Calu3 (cell line): ENCODE data around the gene TMEM150C. TPM values are rescaled to one million over a fixed set of nuclear protein-coding genes. Genes with fewer than 3 reads are reported as not detected.

Experiments used
- Bru-seq: library from RNA; stranded (reverse); fragments of 400-500 nt; gene quantifications from one replicate; lab custom pipeline; 2021; lab: Mats Ljungman, UMichigan
- BruChase-seq, 2 experiments: library from RNA; stranded (reverse); fragments of 400-500 nt; gene quantifications; one replicate each; lab custom pipeline; 2021; lab: Mats Ljungman, UMichigan
- BruUV-seq: library from RNA; stranded (reverse); fragments of 400-500 nt; replicated peaks from 2 replicates; lab custom pipeline; 2021; lab: Mats Ljungman, UMichigan
- CTCF ChIA-PET: fragments of 300-600 bp; sonication (Branson Sonifier 250); formaldehyde crosslinking; loops from one replicate; lab custom pipeline; 2022; ENCODE audit warnings: antibody characterized with exemption; lab: Charles Lee
- DNase-seq: peaks from one replicate; pipeline ENCODE4 v3.0.0; 2022
- H3K27ac Mint-ChIP-seq: one replicate; pipeline ENCODE4 v1.8.0; 2022; ENCODE audit warnings: mixed read lengths; ENCODE audit not compliant: unreplicated experiment
- H3K27me3 Mint-ChIP-seq: one replicate; pipeline ENCODE4 v1.8.0; 2022; ENCODE audit warnings: mixed read lengths; ENCODE audit not compliant: unreplicated experiment
- H3K36me3 Mint-ChIP-seq: one replicate; pipeline ENCODE4 v1.8.0; 2022; ENCODE audit warnings: mild to moderate bottlenecking, moderate library complexity, mixed read lengths; ENCODE audit not compliant: insufficient read depth, unreplicated experiment
- H3K4me1 Mint-ChIP-seq: one replicate; pipeline ENCODE4 v1.8.0; 2022; ENCODE audit warnings: mild to moderate bottlenecking, low read depth, mixed read lengths; ENCODE audit not compliant: unreplicated experiment
- H3K4me3 Mint-ChIP-seq: one replicate; pipeline ENCODE4 v1.8.0; 2022; ENCODE audit warnings: mild to moderate bottlenecking, low read depth, moderate library complexity, mixed read lengths; ENCODE audit not compliant: unreplicated experiment
- H3K9me3 Mint-ChIP-seq: one replicate; pipeline ENCODE4 v1.8.0; 2022; ENCODE audit warnings: low read depth, mixed read lengths; ENCODE audit not compliant: unreplicated experiment
- CTCF ChIP-seq: fragments of 200-600 bp; IDR thresholded peaks from one replicate; pipeline ENCODE4 v1.8.0; 2022; ENCODE audit warnings: antibody characterized with exemption; ENCODE audit not compliant: unreplicated experiment
- intact Hi-C: fragments of 100-400 bp; cut with micrococcal nuclease; formaldehyde crosslinking; loops from one replicate; pipeline ENCODE4 v1.10.0; 2022; ENCODE audit not compliant: unreplicated experiment
- long read RNA-seq: library from polyadenylated mRNA; stranded (forward); transcript quantifications from one replicate; pipeline ENCODE4 v2.0.0, GENCODE V29; 2022
- total RNA-seq: library from RNA; stranded (reverse); gene quantifications from 2 replicates; pipeline ENCODE4 v1.2.3, GENCODE V29; 2022

The TMEM150C gene
- total RNA-seq (0.98 and 1.4 TPM in 2 replicates), Bru-seq, nascent RNA (percentile 26 among the genes with signal in this experiment), BruChase-seq, experiment 1, labeled RNA remaining after a 6-hour chase (percentile 27 among the genes with signal in this experiment), BruChase-seq, experiment 2, labeled RNA remaining after a 2-hour chase (percentile 28 among the genes with signal in this experiment)
- long read RNA-seq, partial matches to known transcripts, result 0 of 1 reads
- long read RNA-seq, other reads (novel, unspliced or antisense), result 1 of 1 reads

GRCh38 chr4:82561786-82562563 is at the start of gene TMEM150C:
Gene TMEM150C, minus strand, starts transcription at chr4:82561988. Its CDS starts 57,331 bp downstream, at chr4:82504657.
- Mint-ChIP-seq H3K27me3 (peaks cover 18% of the 10 kb centered on the region), H3K27ac (peak within 1 kb of the TSS; percentile 12), H3K36me3 (peaks cover 14% of the 10 kb centered on the region), H3K4me3 (peak within 1 kb of the TSS; percentile 69), H3K9me3 (no peaks in the 10 kb centered on the region), H3K4me1 (no peaks in the 10 kb centered on the region)
- CTCF ChIA-PET, result no interaction called here
- no peak for TF ChIP-seq CTCF
- intact Hi-C loops, result no loop called here
- DNase-seq, result peak; percentile 25
- BruUV-seq, result no TSS peak

GRCh38 chr4:82611527-82611926 is 49.7 kb upstream of the TMEM150C start:
- no peak for DNase-seq
- no peaks in the 10 kb centered on the region for H3K9me3 Mint-ChIP-seq
- H3K27me3 Mint-ChIP-seq, result no peaks in the 10 kb centered on the region
- no peaks in the 10 kb centered on the region for H3K4me1 Mint-ChIP-seq
- H3K27ac Mint-ChIP-seq, result no peak overlapping the region
- no peak for TF ChIP-seq CTCF
- intact Hi-C loops, result no loop called here
- BruUV-seq, result no TSS peak
- CTCF ChIA-PET, result no interaction called here
- no peak overlapping the region for H3K4me3 Mint-ChIP-seq
- no peaks in the 10 kb centered on the region for H3K36me3 Mint-ChIP-seq

GRCh38 chr4:82610041-82610440 is 48.3 kb upstream of the TMEM150C start:
- no peak for TF ChIP-seq CTCF
- Mint-ChIP-seq H3K4me3 (no peak overlapping the region), H3K36me3 (no peaks in the 10 kb centered on the region), H3K27ac (no peak overlapping the region), H3K27me3 (no peaks in the 10 kb centered on the region), H3K4me1 (no peaks in the 10 kb centered on the region), H3K9me3 (no peaks in the 10 kb centered on the region)
- CTCF ChIA-PET, result no interaction called here
- no TSS peak for BruUV-seq
- no peak for DNase-seq
- intact Hi-C loops, result no loop called here

- TF ChIP-seq CTCF, result no peak
- no peak for DNase-seq
- no peaks in the 10 kb centered on the region for H3K27me3 Mint-ChIP-seq
- no peaks in the 10 kb centered on the region for H3K4me1 Mint-ChIP-seq
- no peak overlapping the region for H3K27ac Mint-ChIP-seq
- no peaks in the 10 kb centered on the region for H3K9me3 Mint-ChIP-seq
- H3K36me3 Mint-ChIP-seq, result no peaks in the 10 kb centered on the region
- BruUV-seq, result no TSS peak
- CTCF ChIA-PET, result no interaction called here
- intact Hi-C loops, result no loop called here
- no peak overlapping the region for H3K4me3 Mint-ChIP-seq
Observed at GRCh38 chr4:82606622-82607021, 44.8 kb upstream of the TMEM150C start.
